Vagina (tissue), 2 donors: ENCODE measurements around the gene KRT39. TPM values are rescaled to one million over a fixed set of nuclear protein-coding genes. Genes with fewer than 3 reads are reported as not detected.

Source experiments
- DNase-seq, 2 donors: peaks; one replicate each; pipeline ENCODE4 v3.0.0-alpha.2; 2017; ENCODE audit errors: extremely low spot score in 2 of 2
- H3K27ac ChIP-seq: fragments of 200-600 bp; sonication (generic); one replicate; pipeline ENCODE4 v1.5.1; 2019
- H3K27me3 ChIP-seq: fragments of 200-600 bp; sonication (generic); one replicate; pipeline ENCODE4 v1.5.1; 2019
- H3K36me3 ChIP-seq, 2 donors: fragments of 200-600 bp; sonication (generic); one replicate each; pipeline ENCODE4 v1.5.1; 2017 to 2019
- H3K4me1 ChIP-seq: fragments of 200-600 bp; sonication (generic); one replicate; pipeline ENCODE4 v1.5.1; 2019
- H3K4me3 ChIP-seq, 2 donors: fragments of 200-600 bp; sonication (generic); 1 replicate in 1 of 2; 2 replicates in 1 of 2; pipeline ENCODE4 v1.5.1; 2016 to 2019
- H3K9me3 ChIP-seq: fragments of 200-600 bp; sonication (generic); one replicate; pipeline ENCODE4 v1.5.1; 2019
- CTCF ChIP-seq, 3 experiments: fragments of 450-650 bp in 2 of 3; fragments of 200-600 bp in 1 of 3; sonication (generic) in 1 of 3; IDR thresholded peaks; one replicate each; pipeline ENCODE4 v1.5.1; 2017 to 2019; ENCODE audit warnings: antibody characterized with exemption in 3 of 3, mild to moderate bottlenecking in 2 of 3, moderate library complexity in 2 of 3
- POLR2A ChIP-seq, 2 donors: fragments of 450-650 bp; IDR thresholded peaks; one replicate each; pipeline ENCODE4 v1.6.1; 2017; ENCODE audit warnings: antibody characterized with exemption in 2 of 2, mild to moderate bottlenecking in 2 of 2, moderate library complexity in 2 of 2
- POLR2AphosphoS5 ChIP-seq, 2 donors: sonication (generic); formaldehyde crosslinking; IDR thresholded peaks; one replicate each; pipeline ENCODE4 v1.9.0; 2017; ENCODE audit warnings: antibody characterized with exemption in 2 of 2, mild to moderate bottlenecking in 2 of 2, low read depth in 1 of 2; ENCODE audit not compliant: insufficient read depth in 1 of 2
- intact Hi-C: fragments of 100-400 bp; cut with DNase I; formaldehyde crosslinking; loops from one replicate; pipeline ENCODE4 v1.15.1; 2023
- total RNA-seq: library from RNA; depleted of rRNA; stranded (reverse); fragments of >200 nt; gene quantifications from one replicate; pipeline ENCODE4 v1.2.3, GENCODE V29; 2016

KRT39 gene
- total RNA-seq, 1 donor from 2014 or later = not detected

DNA sequence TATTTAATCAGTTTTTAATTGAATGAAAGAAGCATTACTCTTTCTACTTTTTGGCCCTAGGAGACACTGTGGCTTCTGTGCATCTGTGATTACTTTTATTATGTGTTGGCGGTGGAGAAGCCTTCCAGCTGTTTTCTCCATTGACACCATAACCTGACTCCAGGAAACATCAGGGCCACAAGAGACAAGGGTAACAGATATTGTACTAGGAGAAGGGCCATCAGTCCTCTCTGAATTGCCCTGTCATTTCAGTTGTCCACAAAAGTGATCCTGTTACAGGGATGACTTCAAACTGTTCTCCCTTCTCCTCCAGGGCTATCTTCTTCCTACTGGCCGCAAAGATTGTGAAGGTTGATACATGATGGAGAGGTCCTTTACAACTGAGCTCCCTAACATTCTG is 14.6 kb downstream of the KRT39 start:
- Histone ChIP-seq H3K27ac (no peak overlapping the region), H3K9me3 (no peaks in the 10 kb centered on the region), H3K4me1 (peaks cover 30% of the 10 kb centered on the region), H3K36me3 (no peaks in the 10 kb centered on the region), H3K4me3 (no peak overlapping the region), H3K27me3 (no peaks in the 10 kb centered on the region)
- TF ChIP-seq POLR2AphosphoS5 (IDR thresholded peaks at IDR 0.05; ENCODE audit: insufficient read depth in 1 of 2, low read depth in 1 of 2) (no peak), POLR2A (IDR thresholded peaks at IDR 0.05) (no peak), CTCF (IDR thresholded peaks at IDR 0.05) (no peak)
- intact Hi-C loops = no loop called here
- no peak for DNase-seq

- no peaks in the 10 kb centered on the region for H3K36me3 ChIP-seq
- no peaks in the 10 kb centered on the region for H3K27me3 ChIP-seq
- DNase-seq = no peak
- TF ChIP-seq CTCF (IDR thresholded peaks at IDR 0.05) (no peak), POLR2AphosphoS5 (IDR thresholded peaks at IDR 0.05; ENCODE audit: insufficient read depth in 1 of 2, low read depth in 1 of 2) (no peak), POLR2A (IDR thresholded peaks at IDR 0.05) (no peak)
- H3K4me3 ChIP-seq = no peak overlapping the region
- intact Hi-C loops = no loop called here
- H3K27ac ChIP-seq = no peak overlapping the region
- H3K9me3 ChIP-seq = no peaks in the 10 kb centered on the region
- peaks cover 19% of the 10 kb centered on the region for H3K4me1 ChIP-seq
Observed at GRCh38 chr17:40951011-40951622, 15.6 kb downstream of the KRT39 start.

DNA sequence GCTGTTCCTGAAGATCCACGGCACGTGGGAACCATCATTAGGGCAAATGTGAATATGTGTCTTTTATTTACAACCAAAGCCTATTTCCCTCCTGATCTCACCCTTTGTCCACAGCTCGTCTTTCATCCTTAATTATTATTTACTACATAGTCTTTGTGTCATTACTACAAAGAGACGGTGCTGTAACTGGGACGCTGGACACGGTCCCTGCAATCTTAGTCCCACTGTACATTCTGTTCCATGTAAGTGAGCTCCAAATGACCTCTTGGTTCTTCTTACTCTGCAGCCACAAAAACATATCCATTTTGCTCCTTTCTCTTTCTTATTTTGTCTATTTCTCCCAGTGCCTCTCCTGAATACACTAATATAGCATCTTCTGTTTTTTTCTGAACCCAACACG is 16.6 kb downstream of the KRT39 start:
- no peak for DNase-seq
- Histone ChIP-seq H3K36me3 (no peaks in the 10 kb centered on the region), H3K4me3 (no peak overlapping the region), H3K9me3 (no peaks in the 10 kb centered on the region), H3K27ac (no peak overlapping the region), H3K27me3 (no peaks in the 10 kb centered on the region), H3K4me1 (peaks cover 17% of the 10 kb centered on the region)
- TF ChIP-seq POLR2AphosphoS5 (IDR thresholded peaks at IDR 0.05; ENCODE audit: insufficient read depth in 1 of 2, low read depth in 1 of 2) = no peak
- TF ChIP-seq CTCF (IDR thresholded peaks at IDR 0.05) = no peak
- intact Hi-C loops = no loop called here

DNA sequence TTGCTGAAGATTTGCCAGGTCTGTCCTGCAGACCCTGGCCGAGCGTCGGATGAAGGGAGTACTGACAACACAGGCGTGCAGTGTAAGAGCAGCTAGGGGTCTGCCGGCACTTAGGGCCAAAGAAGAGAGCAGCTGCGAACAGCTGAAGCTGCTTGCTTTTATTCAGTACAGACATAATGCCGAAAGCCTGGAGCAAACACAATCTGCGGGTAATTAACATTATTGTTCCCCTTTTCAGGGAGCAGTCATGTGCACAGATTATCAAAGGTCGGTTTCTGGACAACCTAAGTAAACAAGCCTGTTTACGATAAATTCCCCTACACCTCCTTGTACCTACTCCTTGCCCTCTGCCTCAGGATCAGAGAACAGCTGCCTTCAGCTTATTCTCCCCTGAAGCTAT is 17.3 kb downstream of the KRT39 start:
- H3K27me3 ChIP-seq = no peaks in the 10 kb centered on the region
- TF ChIP-seq POLR2AphosphoS5 (IDR thresholded peaks at IDR 0.05; ENCODE audit: insufficient read depth in 1 of 2, low read depth in 1 of 2) = no peak
- TF ChIP-seq CTCF (IDR thresholded peaks at IDR 0.05) = no peak
- TF ChIP-seq POLR2A (IDR thresholded peaks at IDR 0.05) = no peak
- no peaks in the 10 kb centered on the region for H3K9me3 ChIP-seq
- intact Hi-C loops = no loop called here
- H3K36me3 ChIP-seq = no peaks in the 10 kb centered on the region
- H3K4me3 ChIP-seq = no peak overlapping the region
- no peak for DNase-seq
- H3K4me1 ChIP-seq = peaks cover 17% of the 10 kb centered on the region
- no peak overlapping the region for H3K27ac ChIP-seq

DNA sequence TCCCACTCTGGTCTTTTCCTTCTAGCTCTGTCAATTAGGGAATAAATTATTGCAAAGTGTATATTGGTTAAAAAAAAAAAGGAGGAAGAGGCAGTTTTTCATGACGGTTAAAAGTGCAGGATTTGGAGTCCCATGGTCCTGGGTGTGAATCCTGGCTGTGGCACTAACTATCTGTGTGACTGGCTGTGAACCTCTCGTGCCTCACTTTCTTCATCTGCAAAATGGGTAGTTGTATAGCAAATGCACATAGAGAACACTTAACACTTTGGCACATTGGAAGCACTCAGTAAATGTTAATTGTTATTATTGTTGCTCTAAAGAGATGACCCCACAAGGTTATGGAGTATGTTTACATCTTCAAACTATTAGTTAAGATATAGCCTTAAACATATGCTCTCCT is 18.8 kb downstream of the KRT39 start:
- TF ChIP-seq POLR2AphosphoS5 (IDR thresholded peaks at IDR 0.05; ENCODE audit: insufficient read depth in 1 of 2, low read depth in 1 of 2) (no peak), POLR2A (IDR thresholded peaks at IDR 0.05) (no peak), CTCF (IDR thresholded peaks at IDR 0.05) (no peak)
- Histone ChIP-seq H3K4me3 (no peak overlapping the region), H3K27ac (no peak overlapping the region), H3K4me1 (peaks cover 9% of the 10 kb centered on the region), H3K36me3 (no peaks in the 10 kb centered on the region), H3K27me3 (no peaks in the 10 kb centered on the region), H3K9me3 (no peaks in the 10 kb centered on the region)
- intact Hi-C loops = no loop called here
- DNase-seq = no peak
